ENCODE data around the gene RASSF8.

- TF ChIP-seq GATA2 (IDR thresholded peaks at IDR 0.05; ENCODE audit: low read depth, low read length): no peak
- TF ChIP-seq GATA3 (IDR thresholded peaks at IDR 0.05; ENCODE audit: low read depth, low read length): no peak
Observed at GRCh38 chr12:25942709-25943108, 15.8 kb upstream of the RASSF8 start.
